Astrocyte of the spinal cord (primary cell): Measurements from ENCODE around the gene MED13.

Experiments used
- DNase-seq: peaks from one replicate; pipeline ENCODE4 v3.0.0; 2011; ENCODE audit warnings: low read depth, low spot score
- H3K4me3 ChIP-seq: 2 replicates; pipeline ENCODE4 v1.5.1; 2011; ENCODE audit warnings: low read depth, mild to moderate bottlenecking, low read length, moderate library complexity
- in situ Hi-C: cut with HindIII; loops from 2 replicates; pipeline ENCODE4 v1.10.0; 2017; ENCODE audit warnings: low sequenced_read_pairs
- TF ChIP-seq, protein P1 (sequence below): IDR thresholded peaks from 2 replicates; pipeline ENCODE4 v1.5.1; 2012; ENCODE audit warnings: low read depth, mild to moderate bottlenecking, low read length, inconsistent platforms

Gene MED13

DNA sequence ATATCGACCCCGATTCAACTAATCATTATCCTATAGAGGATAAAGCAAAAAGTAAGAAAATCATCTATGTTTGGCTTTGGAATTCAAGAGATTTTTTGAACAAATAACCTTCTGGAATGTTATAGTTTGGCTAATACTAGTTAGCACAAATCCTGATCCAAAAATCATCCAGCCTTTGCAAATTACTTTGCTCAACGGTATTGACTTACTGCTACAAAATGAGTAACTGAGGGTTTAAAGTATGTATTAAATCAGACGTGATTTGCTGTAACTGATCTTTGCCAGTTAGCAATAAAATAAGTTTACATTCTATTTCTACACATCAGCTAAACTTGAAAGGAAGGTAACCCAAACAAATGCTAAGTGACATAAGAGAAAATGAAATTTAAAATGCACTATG is 6.5 kb downstream of the MED13 start:
- DNase-seq = no peak
- in situ Hi-C loops = no loop called here

DNA sequence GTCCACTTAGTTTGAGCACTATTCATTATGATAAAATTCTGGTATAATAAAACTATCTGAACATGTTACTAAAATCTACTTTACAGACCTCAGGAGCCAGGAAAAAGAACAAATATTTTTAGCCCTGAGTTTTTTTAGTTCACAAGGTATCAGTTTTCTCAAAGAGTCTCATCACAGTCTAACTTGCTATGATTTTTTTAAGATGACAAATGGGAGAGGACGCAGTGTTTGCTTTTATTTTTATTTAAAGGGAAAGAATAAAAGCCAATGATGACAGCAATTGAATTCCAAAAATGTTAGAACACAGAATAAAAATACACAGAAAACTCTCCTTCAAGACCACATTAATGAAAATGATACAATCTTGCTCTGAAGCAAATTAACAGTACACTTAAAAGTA is 7.4 kb downstream of the MED13 start:
- DNase-seq = no peak
- H3K4me3 ChIP-seq = no peak overlapping the region
- TF ChIP-seq, protein P1, sequence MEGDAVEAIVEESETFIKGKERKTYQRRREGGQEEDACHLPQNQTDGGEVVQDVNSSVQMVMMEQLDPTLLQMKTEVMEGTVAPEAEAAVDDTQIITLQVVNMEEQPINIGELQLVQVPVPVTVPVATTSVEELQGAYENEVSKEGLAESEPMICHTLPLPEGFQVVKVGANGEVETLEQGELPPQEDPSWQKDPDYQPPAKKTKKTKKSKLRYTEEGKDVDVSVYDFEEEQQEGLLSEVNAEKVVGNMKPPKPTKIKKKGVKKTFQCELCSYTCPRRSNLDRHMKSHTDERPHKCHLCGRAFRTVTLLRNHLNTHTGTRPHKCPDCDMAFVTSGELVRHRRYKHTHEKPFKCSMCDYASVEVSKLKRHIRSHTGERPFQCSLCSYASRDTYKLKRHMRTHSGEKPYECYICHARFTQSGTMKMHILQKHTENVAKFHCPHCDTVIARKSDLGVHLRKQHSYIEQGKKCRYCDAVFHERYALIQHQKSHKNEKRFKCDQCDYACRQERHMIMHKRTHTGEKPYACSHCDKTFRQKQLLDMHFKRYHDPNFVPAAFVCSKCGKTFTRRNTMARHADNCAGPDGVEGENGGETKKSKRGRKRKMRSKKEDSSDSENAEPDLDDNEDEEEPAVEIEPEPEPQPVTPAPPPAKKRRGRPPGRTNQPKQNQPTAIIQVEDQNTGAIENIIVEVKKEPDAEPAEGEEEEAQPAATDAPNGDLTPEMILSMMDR = no peak
- in situ Hi-C loops = no loop called here

More for the DNA sequence above, 6.5 kb downstream of the MED13 start:
- H3K4me3 ChIP-seq = no peak overlapping the region
- TF ChIP-seq, protein P1 = no peak

DNA sequence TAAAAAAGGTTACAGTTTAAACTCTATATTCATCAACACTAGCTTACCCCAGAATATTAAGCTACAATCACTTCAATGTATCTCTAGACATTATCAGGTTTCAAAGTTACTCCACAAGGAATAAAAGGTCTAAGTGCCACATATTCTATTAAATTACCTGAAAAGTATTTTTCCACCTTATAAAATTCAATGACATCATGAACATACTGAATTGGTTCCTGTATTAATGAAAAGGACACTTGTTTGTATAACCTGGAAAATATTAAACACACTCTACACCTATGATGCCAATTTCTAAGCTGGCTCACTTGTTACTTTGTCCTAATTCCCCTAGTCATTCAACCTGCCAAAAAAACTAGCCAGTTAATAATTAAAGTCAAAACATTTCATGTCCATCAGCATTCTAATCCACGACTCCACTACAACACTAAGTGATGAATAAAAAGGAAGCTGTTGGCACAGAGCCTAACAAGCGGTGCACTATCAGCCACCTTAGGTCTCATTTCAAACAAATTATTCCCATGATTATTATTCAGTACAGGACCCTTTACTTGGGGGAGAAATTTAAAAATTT is 12.2 kb downstream of the MED13 start:
- in situ Hi-C loops = no loop called here

DNA sequence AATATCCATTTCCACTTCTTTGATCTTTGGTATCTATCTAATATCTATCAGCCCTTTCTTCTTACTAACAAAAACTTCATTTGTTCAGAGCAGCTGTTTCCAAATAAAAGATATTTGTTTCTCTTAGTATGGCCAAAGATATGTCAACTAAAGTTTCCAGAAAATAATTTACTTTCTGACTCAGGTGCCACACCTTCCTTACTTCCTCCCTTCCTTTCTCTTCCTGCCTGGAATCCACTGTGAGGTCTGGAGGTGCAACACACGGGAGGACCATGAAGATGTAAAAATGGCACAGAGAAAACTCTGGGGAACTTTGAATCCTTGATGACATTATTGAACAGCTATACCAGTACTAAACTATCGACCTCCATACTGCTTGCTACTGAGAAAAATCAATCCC is 14.0 kb downstream of the MED13 start:
- DNase-seq = no peak
- in situ Hi-C loops = no loop called here
- no peak overlapping the region for H3K4me3 ChIP-seq
- TF ChIP-seq, protein P1 = no peak

More for the DNA sequence above, 12.2 kb downstream of the MED13 start:
- DNase-seq = no peak
- TF ChIP-seq, protein P1 = no peak
- no peak overlapping the region for H3K4me3 ChIP-seq

DNA sequence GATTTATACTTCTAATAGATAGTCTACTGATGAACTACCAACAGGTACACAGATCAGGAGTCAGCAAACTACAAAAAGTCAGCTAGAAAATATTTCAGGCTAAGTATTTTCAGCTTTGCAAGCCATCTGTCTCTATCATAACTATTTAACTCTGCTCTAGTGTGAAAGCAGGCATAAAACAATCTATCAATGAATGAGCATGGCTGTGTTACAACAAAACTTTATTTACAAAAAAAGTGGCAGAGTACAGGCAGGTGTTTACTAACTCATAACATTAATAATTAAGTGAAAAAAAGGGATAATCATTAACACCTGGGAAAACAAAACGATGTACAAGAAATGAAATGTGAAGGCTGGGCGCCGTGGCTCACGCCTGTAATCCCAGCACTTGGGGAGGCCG is 15.8 kb downstream of the MED13 start:
- H3K4me3 ChIP-seq = no peak overlapping the region
- no peak for DNase-seq
- TF ChIP-seq, protein P1 = no peak
- in situ Hi-C loops = no loop called here

DNA sequence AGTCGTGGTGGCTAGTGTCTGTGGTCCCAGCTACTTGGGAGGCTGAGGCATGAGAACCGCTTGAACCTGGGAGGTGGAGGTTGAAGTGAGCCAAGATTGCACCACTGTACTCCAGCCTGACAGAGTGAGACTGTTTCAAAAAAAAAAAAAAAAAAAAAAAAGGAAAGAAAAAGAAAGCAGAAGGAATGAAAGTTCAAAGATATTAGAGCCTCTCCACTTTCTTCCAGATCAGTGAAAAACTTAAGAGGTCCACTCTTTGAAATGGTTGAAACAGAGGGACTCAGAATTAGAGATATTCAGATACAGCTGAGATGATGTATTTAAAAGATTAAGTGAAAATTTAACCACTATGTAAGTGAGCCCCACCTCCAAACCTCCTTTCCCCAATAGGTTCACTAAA is 16.8 kb downstream of the MED13 start:
- in situ Hi-C loops = no loop called here
- no peak for DNase-seq
- no peak overlapping the region for H3K4me3 ChIP-seq
- TF ChIP-seq, protein P1 = no peak
